WERI-Rb-1 (cell line): ENCODE measurements around the gene PPP1R3F.

ENCODE experiments used
- DNase-seq: peaks from one replicate; pipeline ENCODE4 v3.0.0-alpha.2; 2020
- H3K27ac ChIP-seq: fragments of 250-450 bp; sonication (Bioruptor Pico); 2 replicates; pipeline ENCODE4 v1.5.1; 2020; ENCODE audit warnings: mild to moderate bottlenecking, moderate library complexity
- H3K27me3 ChIP-seq: fragments of 250-450 bp; sonication (Bioruptor Pico); 2 replicates; pipeline ENCODE4 v1.5.1; 2021; ENCODE audit warnings: mild to moderate bottlenecking, low read depth, moderate library complexity; ENCODE audit not compliant: insufficient read depth, severe bottlenecking
- H3K36me3 ChIP-seq: fragments of 250-450 bp; sonication (Bioruptor Pico); 2 replicates; pipeline ENCODE4 v1.5.1; 2020; ENCODE audit warnings: mild to moderate bottlenecking, moderate library complexity
- H3K4me3 ChIP-seq: 2 replicates; pipeline ENCODE4 v1.5.1; 2011; ENCODE audit warnings: low read depth, mild to moderate bottlenecking, control low read depth, low read length
- H3K9me3 ChIP-seq: fragments of 250-450 bp; sonication (Bioruptor Pico); 2 replicates; pipeline ENCODE4 v1.5.1; 2021; ENCODE audit warnings: mild to moderate bottlenecking, moderate library complexity; ENCODE audit not compliant: severe bottlenecking
- TF ChIP-seq, protein P1 (sequence below): IDR thresholded peaks from 2 replicates; pipeline ENCODE4 v1.5.1; 2011; ENCODE audit warnings: low read depth, mild to moderate bottlenecking, control low read depth, inconsistent platforms, low read length

The PPP1R3F gene

DNA sequence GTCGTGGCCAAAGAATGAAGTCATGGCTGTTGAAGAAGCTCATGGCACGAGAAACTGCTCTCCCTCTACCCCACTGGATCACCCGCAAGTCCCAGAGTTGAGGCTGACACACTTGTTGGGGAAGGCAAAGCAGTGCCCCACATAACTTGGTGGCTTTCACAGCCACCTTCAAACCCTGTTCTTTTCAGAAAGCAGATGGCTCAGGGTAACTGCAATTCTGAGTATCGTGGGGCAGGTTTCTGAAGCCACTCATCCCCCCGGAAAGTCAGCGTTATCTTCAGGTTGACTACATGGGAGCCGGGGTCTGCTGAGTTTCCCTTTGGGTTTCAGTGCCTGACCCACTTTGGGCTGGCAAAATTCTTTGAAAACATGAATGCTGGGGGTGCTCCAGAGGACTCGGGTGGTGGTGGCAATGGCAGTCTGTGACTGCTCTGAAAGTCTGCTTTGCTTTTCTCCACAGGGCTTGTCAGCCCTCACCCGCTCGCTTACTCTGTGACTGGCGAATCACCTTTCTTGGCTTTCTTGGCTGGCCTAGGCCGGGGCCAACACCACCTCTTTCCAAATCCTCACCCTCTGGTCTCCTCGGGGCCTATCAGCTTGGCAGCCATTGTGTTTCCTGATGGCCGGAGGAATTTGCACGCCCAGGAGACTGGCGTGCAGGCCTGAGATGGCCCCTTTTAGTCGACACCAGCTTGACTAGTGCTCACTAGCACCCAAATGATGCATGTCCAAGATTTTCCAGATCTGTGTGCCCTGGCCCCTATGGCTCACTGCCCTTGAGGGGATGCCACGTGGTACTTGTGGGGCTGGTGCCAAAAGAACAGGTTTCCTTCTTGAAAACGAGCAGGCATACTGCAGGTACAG lies 7.3 kb downstream of the PPP1R3F start:
- no peaks in the 10 kb centered on the region for H3K9me3 ChIP-seq
- no peak overlapping the region for H3K27ac ChIP-seq
- H3K27me3 ChIP-seq, result peaks cover 4% of the 10 kb centered on the region
- TF ChIP-seq, protein P1, sequence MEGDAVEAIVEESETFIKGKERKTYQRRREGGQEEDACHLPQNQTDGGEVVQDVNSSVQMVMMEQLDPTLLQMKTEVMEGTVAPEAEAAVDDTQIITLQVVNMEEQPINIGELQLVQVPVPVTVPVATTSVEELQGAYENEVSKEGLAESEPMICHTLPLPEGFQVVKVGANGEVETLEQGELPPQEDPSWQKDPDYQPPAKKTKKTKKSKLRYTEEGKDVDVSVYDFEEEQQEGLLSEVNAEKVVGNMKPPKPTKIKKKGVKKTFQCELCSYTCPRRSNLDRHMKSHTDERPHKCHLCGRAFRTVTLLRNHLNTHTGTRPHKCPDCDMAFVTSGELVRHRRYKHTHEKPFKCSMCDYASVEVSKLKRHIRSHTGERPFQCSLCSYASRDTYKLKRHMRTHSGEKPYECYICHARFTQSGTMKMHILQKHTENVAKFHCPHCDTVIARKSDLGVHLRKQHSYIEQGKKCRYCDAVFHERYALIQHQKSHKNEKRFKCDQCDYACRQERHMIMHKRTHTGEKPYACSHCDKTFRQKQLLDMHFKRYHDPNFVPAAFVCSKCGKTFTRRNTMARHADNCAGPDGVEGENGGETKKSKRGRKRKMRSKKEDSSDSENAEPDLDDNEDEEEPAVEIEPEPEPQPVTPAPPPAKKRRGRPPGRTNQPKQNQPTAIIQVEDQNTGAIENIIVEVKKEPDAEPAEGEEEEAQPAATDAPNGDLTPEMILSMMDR, result no peak
- no peak overlapping the region for H3K4me3 ChIP-seq
- DNase-seq, result no peak
- no peaks in the 10 kb centered on the region for H3K36me3 ChIP-seq

DNA sequence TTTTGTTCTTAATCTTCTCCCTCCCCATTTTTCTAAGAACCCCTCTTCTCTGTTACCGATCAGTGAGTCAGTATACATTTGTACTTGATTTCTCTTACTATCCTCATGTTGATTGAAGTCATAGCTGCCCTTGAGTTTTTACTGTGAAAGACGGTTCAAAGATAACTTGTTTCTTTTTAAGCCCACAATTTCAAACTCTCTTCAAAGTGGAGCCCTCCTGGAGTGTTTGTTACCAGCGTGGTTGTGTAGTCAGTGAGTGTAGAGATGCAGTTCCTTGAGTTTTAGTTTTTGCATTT lies 7.9 kb downstream of the PPP1R3F start:
- H3K27ac ChIP-seq, result no peak overlapping the region
- peaks cover 4% of the 10 kb centered on the region for H3K27me3 ChIP-seq
- TF ChIP-seq, protein P1, result no peak
- H3K9me3 ChIP-seq, result no peaks in the 10 kb centered on the region
- no peak overlapping the region for H3K4me3 ChIP-seq
- no peaks in the 10 kb centered on the region for H3K36me3 ChIP-seq
- no peak for DNase-seq

DNA sequence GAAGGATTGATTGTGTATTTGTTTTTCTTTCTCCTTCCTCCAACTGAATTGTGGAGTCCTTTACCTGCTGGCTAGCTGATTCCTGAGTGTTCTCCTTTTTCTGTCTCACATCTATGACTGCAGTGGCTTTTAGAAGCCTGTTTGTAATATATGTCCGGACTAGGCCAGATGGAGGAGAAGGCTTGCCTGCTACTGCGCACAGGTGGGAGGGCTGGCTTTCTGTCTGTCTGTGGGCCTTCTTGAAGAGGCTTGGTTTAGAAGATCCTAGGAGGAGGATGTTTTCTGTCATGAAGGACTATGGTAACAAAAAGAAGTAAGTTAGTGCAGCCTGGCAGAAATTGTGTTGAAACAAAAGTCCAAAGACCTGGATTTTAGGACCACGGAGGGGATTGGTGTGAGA lies 8.5 kb downstream of the PPP1R3F start:
- no peaks in the 10 kb centered on the region for H3K9me3 ChIP-seq
- DNase-seq, result no peak
- no peaks in the 10 kb centered on the region for H3K36me3 ChIP-seq
- H3K4me3 ChIP-seq, result no peak overlapping the region
- H3K27ac ChIP-seq, result no peak overlapping the region
- TF ChIP-seq, protein P1, result no peak
- H3K27me3 ChIP-seq, result peaks cover 8% of the 10 kb centered on the region

DNA sequence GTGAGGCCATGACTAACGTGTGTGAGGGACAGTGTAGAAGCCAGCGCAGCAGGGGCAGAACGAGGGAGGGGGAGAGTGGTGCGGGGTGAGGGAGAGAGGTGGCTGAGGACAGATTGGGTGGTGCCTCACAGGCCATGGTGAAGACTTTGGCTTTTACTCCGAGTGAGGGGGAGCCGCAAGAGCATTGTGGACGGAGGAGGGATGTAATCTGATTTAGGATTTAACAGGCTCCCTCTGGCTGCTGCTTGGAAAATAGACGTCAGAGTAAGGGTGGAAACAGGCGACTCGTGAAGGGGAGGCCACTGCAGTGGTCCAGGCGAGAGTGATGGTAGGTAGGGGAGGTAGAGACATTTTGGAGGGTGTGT lies 13.0 kb downstream of the PPP1R3F start:
- no peak overlapping the region for H3K27ac ChIP-seq
- TF ChIP-seq, protein P1, result peak; percentile 38; the same call in 1 of the 2 replicates
- peak; percentile 46 for DNase-seq
- H3K9me3 ChIP-seq, result no peaks in the 10 kb centered on the region
- H3K27me3 ChIP-seq, result peaks cover 6% of the 10 kb centered on the region
- no peak overlapping the region for H3K4me3 ChIP-seq
- no peaks in the 10 kb centered on the region for H3K36me3 ChIP-seq

DNA sequence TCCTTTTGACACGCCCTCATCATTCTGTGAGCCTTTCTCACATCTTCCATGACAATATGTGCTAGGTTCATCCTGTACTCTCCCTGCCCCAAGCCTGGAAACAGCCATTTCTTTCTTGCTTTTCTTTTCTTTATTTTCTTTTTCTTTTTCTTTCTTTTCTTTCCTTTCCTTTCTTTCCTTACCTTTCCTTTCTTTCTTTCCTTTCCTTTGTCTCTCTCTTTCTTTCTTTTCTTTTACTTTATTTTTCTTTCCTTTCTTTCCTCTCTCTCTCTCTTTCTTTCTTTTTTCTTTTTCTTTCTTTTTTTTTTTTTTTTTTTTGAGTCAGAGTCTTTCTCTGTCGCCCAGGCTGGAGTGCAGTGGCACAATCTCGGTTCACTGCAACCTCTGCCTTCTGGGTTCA lies 14.6 kb downstream of the PPP1R3F start:
- Histone ChIP-seq H3K27ac (no peak overlapping the region), H3K9me3 (no peaks in the 10 kb centered on the region), H3K27me3 (peaks cover 15% of the 10 kb centered on the region), H3K4me3 (no peak overlapping the region), H3K36me3 (no peaks in the 10 kb centered on the region)
- TF ChIP-seq, protein P1, result no peak
- no peak for DNase-seq

DNA sequence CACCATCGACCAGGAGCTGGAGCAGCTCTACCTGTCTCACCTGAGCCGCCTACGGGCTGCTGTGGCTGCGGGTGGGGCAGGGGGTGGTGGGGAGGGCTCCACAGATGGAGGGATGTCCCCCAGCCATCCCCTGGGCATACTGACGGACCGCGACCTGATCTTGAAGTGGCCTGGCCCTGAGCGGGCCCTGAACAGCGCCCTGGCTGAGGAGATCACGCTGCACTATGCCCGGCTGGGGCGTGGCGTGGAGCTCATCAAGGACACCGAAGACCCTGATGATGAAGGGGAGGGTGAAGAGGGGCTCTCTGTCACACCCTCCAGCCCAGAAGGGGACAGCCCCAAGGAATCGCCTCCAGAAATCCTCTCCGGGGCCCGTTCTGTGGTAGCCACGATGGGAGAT lies 16.5 kb downstream of the PPP1R3F start:
- H3K27me3 ChIP-seq, result peaks cover 23% of the 10 kb centered on the region
- no peaks in the 10 kb centered on the region for H3K36me3 ChIP-seq
- no peaks in the 10 kb centered on the region for H3K9me3 ChIP-seq
- no peak for DNase-seq
- no peak overlapping the region for H3K27ac ChIP-seq
- TF ChIP-seq, protein P1, result no peak
- H3K4me3 ChIP-seq, result no peak overlapping the region
